Trophoblast cell (in vitro differentiated cells and primary cell): ENCODE measurements around the gene DISC1.
A peak's percentile ranks its signal among the peaks of the same experiment; 100 is the strongest.

ENCODE experiments used
- DNase-seq, 2 donors: peaks; one replicate each; pipeline ENCODE4 v3.0.0-alpha.2; 2016
- H2AFZ ChIP-seq: 2 replicates; pipeline ENCODE4 v1.6.1; 2013; ENCODE audit warnings: low read length, moderate library complexity, mild to moderate bottlenecking; ENCODE audit not compliant: insufficient read depth, poor library complexity
- H2AK5ac ChIP-seq: 2 replicates; pipeline ENCODE4 v1.6.1; 2013; ENCODE audit warnings: mild to moderate bottlenecking, low read length
- H2BK120ac ChIP-seq: 2 replicates; pipeline ENCODE4 v1.6.1; 2013; ENCODE audit warnings: low read length, mild to moderate bottlenecking, moderate library complexity; ENCODE audit not compliant: insufficient read depth, poor library complexity
- H2BK12ac ChIP-seq: 2 replicates; pipeline ENCODE4 v1.6.1; 2013; ENCODE audit warnings: mild to moderate bottlenecking, low read length, moderate library complexity
- H2BK5ac ChIP-seq: 2 replicates; pipeline ENCODE4 v1.6.1; 2013; ENCODE audit warnings: low read length, low read depth, moderate library complexity, mild to moderate bottlenecking; ENCODE audit not compliant: poor library complexity
- H3K14ac ChIP-seq: 2 replicates; pipeline ENCODE4 v1.6.1; 2013; ENCODE audit warnings: mild to moderate bottlenecking, low read length
- H3K18ac ChIP-seq: 2 replicates; pipeline ENCODE4 v1.6.1; 2013; ENCODE audit warnings: mild to moderate bottlenecking, low read length
- H3K23ac ChIP-seq: 2 replicates; pipeline ENCODE4 v1.6.1; 2013; ENCODE audit warnings: low read length
- H3K27ac ChIP-seq: 2 replicates; pipeline ENCODE4 v1.5.1; 2013; ENCODE audit warnings: low read depth, mild to moderate bottlenecking, inconsistent platforms, low read length, moderate library complexity
- H3K27me3 ChIP-seq: 2 replicates; pipeline ENCODE4 v1.6.1; 2013; ENCODE audit warnings: inconsistent platforms, mild to moderate bottlenecking, low read length, moderate library complexity; ENCODE audit not compliant: insufficient read depth
- H3K36me3 ChIP-seq, 2 experiments: 1 replicate in 1 of 2; 2 replicates in 1 of 2; pipeline ENCODE4 v1.6.1; 2013; ENCODE audit warnings: low read length in 2 of 2, mild to moderate bottlenecking in 2 of 2, moderate library complexity in 1 of 2; ENCODE audit not compliant: insufficient read depth in 2 of 2, control insufficient read depth in 1 of 2
- H3K4ac ChIP-seq: 2 replicates; pipeline ENCODE4 v1.6.1; 2013; ENCODE audit warnings: low read depth, mild to moderate bottlenecking, low read length, moderate library complexity
- H3K4me1 ChIP-seq, 2 experiments: 1 replicate in 1 of 2; 2 replicates in 1 of 2; pipeline ENCODE4 v1.6.1; 2013; ENCODE audit warnings: low read length in 2 of 2, mild to moderate bottlenecking in 2 of 2, moderate library complexity in 1 of 2; ENCODE audit not compliant: insufficient read depth in 2 of 2, control insufficient read depth in 1 of 2
- H3K4me2 ChIP-seq: 2 replicates; pipeline ENCODE4 v1.6.1; 2013; ENCODE audit warnings: inconsistent platforms, mild to moderate bottlenecking, low read length, moderate library complexity
- H3K4me3 ChIP-seq: 2 replicates; pipeline ENCODE4 v1.5.1; 2013; ENCODE audit warnings: mild to moderate bottlenecking, low read depth, low read length, inconsistent platforms
- H3K79me1 ChIP-seq: one replicate; pipeline ENCODE4 v1.6.1; 2013; ENCODE audit warnings: low read length
- H3K79me2 ChIP-seq: 2 replicates; pipeline ENCODE4 v1.6.1; 2013; ENCODE audit warnings: low read length, mild to moderate bottlenecking; ENCODE audit not compliant: control insufficient read depth, insufficient read depth, poor library complexity
- H3K9ac ChIP-seq: 2 replicates; pipeline ENCODE4 v1.6.1; 2013; ENCODE audit warnings: mild to moderate bottlenecking, low read length
- H3K9me3 ChIP-seq: 2 replicates; pipeline ENCODE4 v1.6.1; 2013; ENCODE audit warnings: low read depth, mild to moderate bottlenecking, control low read depth, inconsistent platforms, low read length; ENCODE audit not compliant: insufficient read depth
- H4K12ac ChIP-seq: 2 replicates; pipeline ENCODE4 v1.6.1; 2013; ENCODE audit warnings: low read depth, mild to moderate bottlenecking, low read length, moderate library complexity
- H4K8ac ChIP-seq: 2 replicates; pipeline ENCODE4 v1.6.1; 2013; ENCODE audit warnings: low read depth, mild to moderate bottlenecking, low read length, moderate library complexity
- H4K91ac ChIP-seq: one replicate; pipeline ENCODE4 v1.6.1; 2013; ENCODE audit warnings: low read depth, mild to moderate bottlenecking, low read length, moderate library complexity
- whole genome bisulfite sequencing: extraction: QIAGEN DNeasy Blood & Tissue Kit; methylation state at CpG from one replicate; pipeline ENCODE4 v1.1.7; 2013; ENCODE audit warnings: missing lambda C conversion rate; ENCODE audit not compliant: insufficient read length, insufficient coverage; ENCODE audit errors: extremely low coverage; 5-methylcytosine and 5-hydroxymethylcytosine counted together

DISC1 gene

GRCh38 chr1:231841616-231842344, 215.2 kb downstream of the DISC1 start:
- Histone ChIP-seq H2BK12ac (no peak overlapping the region), H3K23ac (no peak overlapping the region), H3K79me2 (no peaks in the 10 kb centered on the region), H3K4me1 (no peaks in the 10 kb centered on the region), H2AK5ac (no peak overlapping the region), H3K18ac (no peak overlapping the region), H2AFZ (no peak overlapping the region), H3K27me3 (no peaks in the 10 kb centered on the region), H2BK120ac (no peak overlapping the region), H3K9ac (no peak overlapping the region), H3K4me3 (no peak overlapping the region), H3K79me1 (no peaks in the 10 kb centered on the region), H3K14ac (no peak overlapping the region), H4K91ac (no peak overlapping the region), H3K4ac (no peak overlapping the region), H3K27ac (no peak overlapping the region), H3K36me3 (no peaks in the 10 kb centered on the region), H4K12ac (no peak overlapping the region), H4K8ac (no peak overlapping the region), H2BK5ac (no peak overlapping the region), H3K4me2 (no peak overlapping the region), H3K9me3 (no peaks in the 10 kb centered on the region)
- peak; percentile 49 to 72 for DNase-seq
- no CpG with 5 or more reads among the region's 5 CpGs for WGBS

- Histone ChIP-seq H3K9me3 (no peaks in the 10 kb centered on the region), H4K8ac (no peak overlapping the region), H2BK12ac (no peak overlapping the region), H3K9ac (no peak overlapping the region), H3K36me3 (no peaks in the 10 kb centered on the region), H3K23ac (no peak overlapping the region), H3K4me1 (no peaks in the 10 kb centered on the region), H3K4ac (no peak overlapping the region), H3K27me3 (no peaks in the 10 kb centered on the region), H2AFZ (no peak overlapping the region), H3K79me2 (no peaks in the 10 kb centered on the region), H3K4me3 (no peak overlapping the region), H4K91ac (no peak overlapping the region), H2BK5ac (no peak overlapping the region), H3K27ac (no peak overlapping the region), H3K14ac (no peak overlapping the region), H3K18ac (no peak overlapping the region), H3K79me1 (no peaks in the 10 kb centered on the region), H3K4me2 (no peak overlapping the region), H2BK120ac (no peak overlapping the region), H4K12ac (no peak overlapping the region), H2AK5ac (no peak overlapping the region)
- no CpG with 5 or more reads among the region's 1 CpG for WGBS
- DNase-seq = no peak
These were observed 215.9 kb downstream of the DISC1 start for GRCh38 chr1:231842441-231842840.

GRCh38 chr1:231844986-231845502, 218.5 kb downstream of the DISC1 start:
- Histone ChIP-seq H4K91ac (no peak overlapping the region), H3K4me3 (no peak overlapping the region), H3K27ac (no peak overlapping the region), H3K4me2 (no peak overlapping the region), H2BK120ac (no peak overlapping the region), H3K4me1 (no peaks in the 10 kb centered on the region), H3K4ac (no peak overlapping the region), H2BK12ac (no peak overlapping the region), H3K9ac (no peak overlapping the region), H3K27me3 (no peaks in the 10 kb centered on the region), H2BK5ac (no peak overlapping the region), H3K9me3 (no peaks in the 10 kb centered on the region), H3K36me3 (no peaks in the 10 kb centered on the region), H3K79me2 (no peaks in the 10 kb centered on the region), H4K8ac (no peak overlapping the region), H4K12ac (no peak overlapping the region), H3K14ac (no peak overlapping the region), H3K23ac (no peak overlapping the region), H3K18ac (no peak overlapping the region), H3K79me1 (no peaks in the 10 kb centered on the region), H2AK5ac (no peak overlapping the region), H2AFZ (no peak overlapping the region)
- WGBS = no CpG with 5 or more reads among the region's 7 CpGs
- no peak for DNase-seq

GRCh38 chr1:231847612-231848397, 221.2 kb downstream of the DISC1 start:
- H3K27me3 ChIP-seq = no peaks in the 10 kb centered on the region
- H2BK120ac ChIP-seq = no peak overlapping the region
- no peaks in the 10 kb centered on the region for H3K79me2 ChIP-seq
- no peak overlapping the region for H2BK5ac ChIP-seq
- no peak overlapping the region for H2AK5ac ChIP-seq
- no peak overlapping the region for H4K91ac ChIP-seq
- no peak overlapping the region for H4K8ac ChIP-seq
- H3K9me3 ChIP-seq = peaks cover 2% of the 10 kb centered on the region
- no peak overlapping the region for H3K23ac ChIP-seq
- H3K4me1 ChIP-seq = no peaks in the 10 kb centered on the region
- no peak overlapping the region for H3K4me3 ChIP-seq
- H3K79me1 ChIP-seq = no peaks in the 10 kb centered on the region
- no peak overlapping the region for H2AFZ ChIP-seq
- no peak overlapping the region for H2BK12ac ChIP-seq
- H3K27ac ChIP-seq = no peak overlapping the region
- H3K4ac ChIP-seq = no peak overlapping the region
- H4K12ac ChIP-seq = no peak overlapping the region
- no peak overlapping the region for H3K14ac ChIP-seq
- no peak overlapping the region for H3K18ac ChIP-seq
- H3K4me2 ChIP-seq = no peak overlapping the region
- no peak for DNase-seq
- no peaks in the 10 kb centered on the region for H3K36me3 ChIP-seq
- no CpG with 5 or more reads among the region's 7 CpGs for WGBS
- H3K9ac ChIP-seq = no peak overlapping the region
